Activated T-helper 2 cell treated with anti-CD3 and anti-CD28 coated beads, Interferon-gamma antibody, Interleukin-2, Interleukin-4, amounts not matched to agents 10 μg/mL and 5 μg/mL and 100 μg/mL, durations not matched to agents 14 hours and 24 hours and 36 hours (primary cell): ENCODE data around the gene PRKG1. TPM values are rescaled to one million over a fixed set of nuclear protein-coding genes. Genes with fewer than 3 reads are reported as not detected.
"Not testable (repeated sequence)": the region's sequence is repeated elsewhere in the genome, so short reads cannot be mapped to it uniquely, and the experiment has no call there.

Experiments
- DNase-seq: peaks from one replicate; pipeline ENCODE4 v3.0.0; 2021; ENCODE audit warnings: low spot score
- H3K27ac Mint-ChIP-seq: one replicate; pipeline ENCODE4 v1.8.0; 2021; ENCODE audit warnings: mixed read lengths
- H3K27me3 Mint-ChIP-seq: one replicate; pipeline ENCODE4 v1.8.0; 2021; ENCODE audit warnings: low read depth, mixed read lengths
- H3K36me3 Mint-ChIP-seq: one replicate; pipeline ENCODE4 v1.8.0; 2021; ENCODE audit warnings: low read depth, mixed read lengths
- H3K4me1 Mint-ChIP-seq: one replicate; pipeline ENCODE4 v1.8.0; 2021; ENCODE audit warnings: low read depth, mixed read lengths
- H3K4me3 Mint-ChIP-seq: one replicate; pipeline ENCODE4 v1.8.0; 2021; ENCODE audit warnings: low read depth, mild to moderate bottlenecking, moderate library complexity, mixed read lengths
- H3K9me3 Mint-ChIP-seq: one replicate; pipeline ENCODE4 v1.8.0; 2021; ENCODE audit warnings: mixed read lengths
- intact Hi-C: fragments of 100-400 bp; cut with micrococcal nuclease; formaldehyde crosslinking; loops from one replicate; pipeline ENCODE4 v1.15.1; 2023
- total RNA-seq: library from RNA; stranded (reverse); gene quantifications from 2 replicates; pipeline ENCODE4 v1.2.3, GENCODE V29; 2022

Gene PRKG1
- total RNA-seq, 1 donor from 2014 or later, result not detected

DNA sequence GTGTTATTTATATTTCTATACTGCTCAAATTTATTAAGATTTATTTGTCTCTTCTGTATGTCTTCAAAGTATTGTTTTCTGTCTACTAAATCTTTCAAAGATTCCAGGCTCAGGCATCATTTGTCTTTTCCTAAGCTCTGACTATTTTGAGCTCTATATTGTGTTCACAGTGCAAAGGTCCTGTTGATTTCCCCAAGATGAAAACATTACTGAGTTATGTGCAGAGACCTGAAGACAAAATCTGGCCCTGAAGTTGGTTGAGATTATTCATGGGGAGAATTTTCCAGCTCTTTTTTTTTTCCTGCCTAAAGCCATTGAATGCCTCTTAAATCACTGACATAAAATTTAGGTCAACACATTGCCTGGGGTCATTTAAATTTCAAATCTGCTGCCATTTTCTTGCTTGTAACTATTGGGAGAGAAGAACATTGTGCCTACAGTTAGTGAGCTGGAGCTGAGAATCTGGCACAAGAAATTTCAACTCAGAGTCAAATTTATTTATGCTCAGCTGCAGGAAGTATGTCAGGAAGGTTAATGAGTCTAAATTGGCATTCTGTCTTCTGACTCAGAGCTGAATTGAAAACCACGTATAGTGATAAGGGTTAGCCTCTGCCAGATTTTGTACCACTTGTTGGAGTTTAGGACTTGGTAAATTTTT is 593.5 kb downstream of the PRKG1 start:
- H3K27me3 Mint-ChIP-seq, result peaks cover 10% of the 10 kb centered on the region
- intact Hi-C loops, result no loop called here
- H3K4me1 Mint-ChIP-seq, result peaks cover 3% of the 10 kb centered on the region
- DNase-seq, result no peak
- H3K9me3 Mint-ChIP-seq, result no peaks in the 10 kb centered on the region
- H3K36me3 Mint-ChIP-seq, result no peaks in the 10 kb centered on the region
- no peak overlapping the region for H3K4me3 Mint-ChIP-seq
- H3K27ac Mint-ChIP-seq, result no peak overlapping the region

DNA sequence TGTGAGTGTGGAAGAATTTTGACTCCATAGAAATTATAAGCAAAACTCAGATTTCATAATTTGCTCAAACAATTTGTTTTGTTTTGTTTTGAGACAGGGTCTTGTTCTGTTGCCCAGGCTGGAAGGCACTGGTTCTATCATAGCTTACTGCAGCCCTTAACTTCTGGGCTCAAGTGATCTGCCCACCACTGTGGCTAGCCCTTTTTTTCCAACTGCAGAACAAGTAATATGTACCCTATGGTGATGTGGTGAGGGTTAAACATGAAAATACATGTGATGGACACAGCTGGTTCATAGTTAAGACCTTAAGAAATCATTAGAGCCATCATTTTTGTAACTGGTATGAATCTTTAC is 594.0 kb downstream of the PRKG1 start:
- H3K27me3 Mint-ChIP-seq, result peaks cover 10% of the 10 kb centered on the region
- intact Hi-C loops, result no loop called here
- no peaks in the 10 kb centered on the region for H3K9me3 Mint-ChIP-seq
- no peak overlapping the region for H3K27ac Mint-ChIP-seq
- H3K4me3 Mint-ChIP-seq, result no peak overlapping the region
- H3K36me3 Mint-ChIP-seq, result no peaks in the 10 kb centered on the region
- H3K4me1 Mint-ChIP-seq, result peaks cover 3% of the 10 kb centered on the region
- DNase-seq, result no peak

DNA sequence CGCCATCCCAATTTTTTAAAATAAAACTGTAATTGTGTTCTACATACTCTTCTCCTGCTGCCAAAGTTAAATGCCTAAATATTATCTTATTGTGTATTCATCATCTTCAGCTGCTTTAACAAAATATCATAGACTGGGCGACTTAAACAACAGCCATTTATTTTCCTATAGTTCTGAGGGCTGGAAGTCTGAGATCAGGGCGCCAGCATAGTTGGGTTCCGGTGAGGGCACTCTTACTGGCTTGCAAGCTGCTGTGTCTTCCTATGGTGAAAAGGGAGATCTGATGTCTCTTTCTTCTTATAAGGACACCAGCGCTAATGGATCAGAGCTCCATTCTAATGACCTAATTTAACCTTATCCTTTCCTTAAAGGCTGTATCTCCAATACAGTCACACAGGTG is 594.8 kb downstream of the PRKG1 start:
- Mint-ChIP-seq H3K27ac (no peak overlapping the region), H3K4me3 (no peak overlapping the region), H3K27me3 (peaks cover 10% of the 10 kb centered on the region), H3K9me3 (no peaks in the 10 kb centered on the region), H3K36me3 (no peaks in the 10 kb centered on the region), H3K4me1 (peaks cover 3% of the 10 kb centered on the region)
- intact Hi-C loops, result no loop called here
- DNase-seq, result no peak

DNA sequence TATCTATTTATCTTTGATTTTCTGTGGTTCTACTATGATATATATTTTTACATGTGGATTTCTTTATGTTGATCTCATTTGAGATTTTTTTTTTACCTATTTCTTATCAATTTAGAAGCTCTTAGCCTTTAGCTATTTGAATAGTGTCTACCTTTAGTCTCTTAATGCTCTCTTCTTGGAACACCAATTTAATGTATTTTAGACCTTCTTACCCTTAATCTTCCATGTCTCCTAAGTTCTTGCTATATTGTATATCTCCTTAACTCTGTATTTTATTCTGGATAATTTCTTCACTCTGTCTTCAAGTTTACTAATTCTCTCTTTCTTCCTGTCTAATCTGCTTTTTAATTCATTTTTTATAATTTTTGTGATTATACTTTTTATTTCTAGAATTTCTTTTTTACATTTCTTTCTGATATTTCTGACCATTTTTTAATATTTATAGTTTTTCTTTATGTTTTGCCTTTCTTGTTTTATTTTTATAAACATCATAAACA is 597.8 kb downstream of the PRKG1 start:
- intact Hi-C loops, result no loop called here

DNA sequence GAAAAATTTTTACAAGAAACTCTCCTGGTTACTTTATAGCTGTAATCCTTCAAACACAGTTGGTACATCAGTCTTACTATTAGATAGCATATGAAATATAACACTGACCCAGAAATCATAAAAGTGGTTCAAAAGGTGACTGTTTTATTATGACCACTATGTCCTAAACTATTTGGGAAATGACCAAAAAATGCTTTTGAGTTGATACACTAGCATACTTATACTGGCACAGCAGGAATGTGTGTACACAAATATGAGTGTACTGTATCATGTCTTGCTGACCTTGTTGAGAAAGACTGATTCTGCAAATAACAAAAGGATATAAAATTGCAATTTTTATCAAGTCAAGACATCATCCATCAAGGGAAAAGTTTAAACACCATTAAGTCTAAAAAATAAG is 600.8 kb downstream of the PRKG1 start:
- Mint-ChIP-seq H3K36me3 (no peaks in the 10 kb centered on the region), H3K9me3 (no peaks in the 10 kb centered on the region), H3K27me3 (peaks cover 8% of the 10 kb centered on the region), H3K27ac (no peak overlapping the region), H3K4me1 (no peaks in the 10 kb centered on the region), H3K4me3 (no peak overlapping the region)
- intact Hi-C loops, result no loop called here
- no peak for DNase-seq

More for the DNA sequence above, 597.8 kb downstream of the PRKG1 start:
- Mint-ChIP-seq H3K4me3 (no peak overlapping the region), H3K27me3 (peaks cover 12% of the 10 kb centered on the region), H3K27ac (no peak overlapping the region), H3K4me1 (peaks cover 3% of the 10 kb centered on the region), H3K9me3 (no peaks in the 10 kb centered on the region), H3K36me3 (no peaks in the 10 kb centered on the region)
- no peak for DNase-seq

DNA sequence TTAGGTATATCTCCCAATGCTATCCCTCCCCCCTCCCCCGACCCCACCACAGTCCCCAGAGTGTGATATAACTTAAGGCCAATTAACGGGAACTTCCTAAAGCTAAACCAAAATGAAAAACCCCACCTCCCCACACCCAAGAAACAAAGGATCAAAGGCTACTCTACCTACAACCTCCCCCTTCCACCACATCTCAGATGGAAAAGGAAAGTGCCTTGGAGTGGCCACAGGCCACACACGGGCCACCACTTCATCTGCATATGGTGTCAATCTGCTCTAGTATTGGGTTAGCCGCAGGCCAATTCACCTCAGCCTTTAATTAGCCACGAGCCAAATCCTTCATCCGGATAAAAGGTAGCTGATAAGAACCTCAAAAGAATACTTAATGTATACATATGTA is 605.6 kb downstream of the PRKG1 start:
- Mint-ChIP-seq H3K4me1 (no peaks in the 10 kb centered on the region), H3K36me3 (no peaks in the 10 kb centered on the region), H3K27me3 (peaks cover 20% of the 10 kb centered on the region), H3K4me3 (no peak overlapping the region), H3K27ac (no peak overlapping the region), H3K9me3 (no peaks in the 10 kb centered on the region)
- intact Hi-C loops, result no loop called here
- DNase-seq, result no peak

DNA sequence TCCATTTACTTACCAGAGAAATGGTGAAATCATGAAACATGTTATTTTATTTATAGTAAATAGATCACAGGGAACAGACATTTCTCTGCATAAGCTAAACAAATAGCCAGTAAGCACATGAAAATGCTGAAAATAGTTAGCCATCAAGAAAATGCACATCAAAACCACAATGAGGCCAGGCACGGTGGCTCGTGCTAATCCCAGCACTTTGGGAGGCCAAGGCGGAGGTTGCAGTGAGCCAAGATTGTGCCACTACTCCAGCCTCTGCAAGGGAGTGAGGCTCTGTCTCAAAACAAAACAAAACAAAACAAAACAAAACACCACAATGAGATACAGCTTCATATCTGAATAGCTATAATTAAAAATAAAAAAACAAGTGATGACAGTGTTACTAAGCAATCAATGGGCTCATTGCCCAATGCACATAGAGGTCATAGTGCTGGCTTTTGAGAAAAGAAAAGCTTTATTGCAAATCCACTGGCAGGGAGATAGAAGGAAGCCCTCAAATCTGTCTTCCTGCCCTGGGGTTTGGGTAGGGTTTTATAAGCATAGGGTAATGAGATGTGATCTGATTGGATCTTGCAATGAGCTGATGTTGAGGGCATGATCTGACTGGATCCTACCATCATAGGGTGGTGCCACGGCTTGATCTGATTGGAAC is 608.9 kb downstream of the PRKG1 start:
- intact Hi-C loops, result no loop called here
- peaks cover 20% of the 10 kb centered on the region for H3K27me3 Mint-ChIP-seq
- H3K9me3 Mint-ChIP-seq, result no peaks in the 10 kb centered on the region
- no peak for DNase-seq
- H3K4me3 Mint-ChIP-seq, result no peak overlapping the region
- no peaks in the 10 kb centered on the region for H3K4me1 Mint-ChIP-seq
- H3K36me3 Mint-ChIP-seq, result no peaks in the 10 kb centered on the region
- H3K27ac Mint-ChIP-seq, result no peak overlapping the region

DNA sequence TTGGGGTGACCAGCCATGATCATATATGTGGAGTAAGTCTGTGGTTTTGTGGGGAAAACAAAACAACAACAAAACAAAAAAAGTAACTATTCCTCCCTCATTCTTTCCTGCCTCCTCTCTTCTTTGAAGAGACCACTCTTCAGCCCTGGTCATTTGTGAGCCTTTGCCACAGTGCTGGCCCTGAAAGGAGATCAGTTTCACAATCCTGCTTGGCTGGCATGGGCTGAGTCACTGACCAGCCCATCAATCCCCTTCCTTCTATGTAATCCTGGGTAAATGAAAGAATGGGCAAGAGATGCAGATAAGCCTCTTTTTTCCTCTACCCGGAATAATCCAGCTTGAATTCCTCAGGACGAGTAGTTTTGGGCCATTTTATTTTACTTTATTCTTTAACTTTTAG is 611.5 kb downstream of the PRKG1 start:
- H3K36me3 Mint-ChIP-seq, result no peaks in the 10 kb centered on the region
- no peak overlapping the region for H3K27ac Mint-ChIP-seq
- intact Hi-C loops, result no loop called here
- H3K27me3 Mint-ChIP-seq, result peaks cover 10% of the 10 kb centered on the region
- H3K9me3 Mint-ChIP-seq, result no peaks in the 10 kb centered on the region
- DNase-seq, result no peak
- no peaks in the 10 kb centered on the region for H3K4me1 Mint-ChIP-seq
- no peak overlapping the region for H3K4me3 Mint-ChIP-seq

DNA sequence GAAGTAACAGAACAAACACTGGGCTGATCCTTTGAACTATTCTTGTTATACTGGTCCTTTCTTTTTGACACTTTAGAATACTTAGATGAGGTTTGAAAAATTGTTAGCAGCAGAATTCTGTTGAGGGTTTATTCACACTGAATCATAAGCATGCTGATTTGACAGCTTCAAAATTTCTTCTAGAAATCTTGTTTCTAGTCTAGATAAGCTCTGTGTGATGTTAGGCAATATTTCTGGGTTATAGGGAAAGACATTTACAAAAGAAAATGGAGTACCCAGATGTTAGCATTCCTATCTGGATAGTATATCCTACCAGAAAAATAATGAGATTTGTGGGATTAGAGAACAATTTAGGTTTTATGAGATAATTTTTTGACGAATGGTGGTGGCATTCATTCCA is 613.0 kb downstream of the PRKG1 start:
- no peaks in the 10 kb centered on the region for H3K9me3 Mint-ChIP-seq
- no peaks in the 10 kb centered on the region for H3K4me1 Mint-ChIP-seq
- no peak overlapping the region for H3K27ac Mint-ChIP-seq
- no peak for DNase-seq
- intact Hi-C loops, result no loop called here
- no peaks in the 10 kb centered on the region for H3K36me3 Mint-ChIP-seq
- no peak overlapping the region for H3K4me3 Mint-ChIP-seq
- peaks cover 7% of the 10 kb centered on the region for H3K27me3 Mint-ChIP-seq

DNA sequence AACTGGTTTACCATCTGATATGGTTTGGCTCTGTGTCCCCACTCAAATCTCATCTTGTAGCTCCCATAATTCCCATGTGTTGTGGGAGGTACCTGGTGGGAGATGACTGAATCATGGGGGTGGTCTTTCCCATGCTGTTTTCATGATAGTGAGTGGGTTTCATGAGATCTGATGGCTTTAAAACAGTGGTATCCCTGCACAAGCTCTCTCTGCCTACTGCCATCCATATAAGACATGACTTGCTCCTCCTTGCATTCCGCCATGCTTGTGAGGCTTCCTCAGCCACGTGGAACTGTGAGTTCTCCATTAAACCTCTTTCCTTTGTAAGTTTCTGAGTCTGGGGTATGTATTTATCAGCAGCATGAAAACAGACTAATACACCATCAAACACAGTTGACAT is 614.5 kb downstream of the PRKG1 start:
- intact Hi-C loops, H3K27ac Mint-ChIP-seq, H3K4me3 Mint-ChIP-seq, DNase-seq, H3K36me3 Mint-ChIP-seq, H3K4me1 Mint-ChIP-seq, H3K27me3 Mint-ChIP-seq, H3K9me3 Mint-ChIP-seq: not testable (repeated sequence)

DNA sequence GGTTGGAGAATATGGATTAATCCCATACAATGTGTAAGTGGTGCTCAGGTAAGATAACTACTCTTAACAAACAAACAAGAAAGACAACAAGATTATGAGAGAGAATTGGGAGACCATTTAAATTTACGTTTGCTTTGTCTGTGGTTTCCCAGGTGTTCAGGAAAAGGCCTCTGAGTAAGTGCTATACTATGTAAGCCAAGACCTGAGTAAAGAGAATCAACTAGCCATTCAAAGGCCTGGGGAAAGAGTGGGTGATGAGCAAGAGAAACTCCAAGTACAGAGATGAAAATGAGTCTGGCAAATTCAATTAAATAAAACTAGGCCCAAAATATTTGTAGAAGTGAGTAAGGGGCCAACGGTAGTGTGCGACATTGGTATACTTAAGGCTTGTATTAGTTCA is 615.2 kb downstream of the PRKG1 start:
- Mint-ChIP-seq H3K4me3 (no peak overlapping the region), H3K27ac (no peak overlapping the region), H3K9me3 (no peaks in the 10 kb centered on the region), H3K27me3 (peaks cover 4% of the 10 kb centered on the region), H3K4me1 (no peaks in the 10 kb centered on the region), H3K36me3 (peaks cover 3% of the 10 kb centered on the region)
- no peak for DNase-seq
- intact Hi-C loops, result no loop called here

DNA sequence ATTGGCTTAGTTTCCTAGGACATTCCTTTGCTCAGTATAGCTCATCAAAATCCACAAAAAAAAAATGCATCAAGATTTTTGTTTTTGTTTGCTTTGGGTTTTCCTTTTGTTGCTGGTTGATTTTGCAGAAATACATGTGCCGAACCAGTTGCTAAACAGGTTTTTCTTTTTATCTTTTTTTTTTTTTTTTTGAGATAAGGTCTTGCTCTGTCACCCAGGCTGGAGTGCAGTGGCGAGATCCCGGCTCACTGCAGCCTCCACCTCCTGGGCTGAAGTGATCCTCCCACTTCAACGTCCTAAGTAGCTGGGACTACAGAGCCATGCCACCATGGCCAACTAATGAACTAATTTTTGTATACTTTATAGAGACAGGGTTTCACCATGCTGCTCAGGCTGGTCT is 616.8 kb downstream of the PRKG1 start:
- intact Hi-C loops, result no loop called here
- peaks cover 18% of the 10 kb centered on the region for H3K36me3 Mint-ChIP-seq
- DNase-seq, result no peak

DNA sequence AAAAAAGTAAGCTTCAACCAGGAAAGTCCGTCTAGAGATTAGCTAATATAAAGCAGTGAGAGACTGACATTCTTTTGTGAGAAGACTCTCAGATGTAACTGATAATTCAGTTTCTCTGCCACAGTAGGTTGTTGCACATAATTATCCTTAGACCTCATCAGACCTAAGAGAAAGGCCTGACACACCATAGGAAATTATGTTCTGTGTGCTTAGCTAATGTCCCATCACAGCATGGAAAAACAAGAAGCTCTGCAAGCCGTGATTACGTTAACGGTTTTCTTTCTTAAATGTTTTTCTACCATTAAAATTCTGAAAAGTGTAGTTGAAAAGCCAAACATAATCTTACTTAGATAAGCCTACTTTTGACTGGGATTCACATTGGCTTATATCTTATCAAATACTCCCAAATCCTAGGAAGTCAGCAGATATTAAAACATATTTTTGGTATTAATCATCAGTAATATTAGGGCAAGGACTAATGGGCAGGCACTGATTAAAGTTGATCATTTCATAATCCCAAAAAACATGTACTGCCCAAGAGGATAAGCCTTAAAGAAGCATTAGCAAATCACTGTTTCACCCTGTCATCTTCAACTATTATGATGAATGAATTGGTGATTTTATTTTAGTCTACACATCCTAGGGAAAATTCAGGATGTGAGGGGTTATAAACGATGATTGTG is 619.9 kb downstream of the PRKG1 start:
- no peak for DNase-seq
- Mint-ChIP-seq H3K27ac (no peak overlapping the region), H3K27me3 (no peaks in the 10 kb centered on the region), H3K4me1 (peaks cover 32% of the 10 kb centered on the region), H3K9me3 (no peaks in the 10 kb centered on the region), H3K36me3 (peaks cover 44% of the 10 kb centered on the region), H3K4me3 (no peak overlapping the region)
- intact Hi-C loops, result no loop called here

More for the DNA sequence above, 616.8 kb downstream of the PRKG1 start:
- peaks cover 14% of the 10 kb centered on the region for H3K4me1 Mint-ChIP-seq
- peaks cover 2% of the 10 kb centered on the region for H3K27me3 Mint-ChIP-seq
- H3K9me3 Mint-ChIP-seq, result no peaks in the 10 kb centered on the region
- no peak overlapping the region for H3K27ac Mint-ChIP-seq
- no peak overlapping the region for H3K4me3 Mint-ChIP-seq
